HCT116 (cell line): ENCODE measurements around the gene SH3BP4.

ENCODE experiments used
- CEBPB ChIP-seq: IDR thresholded peaks from 2 replicates; pipeline ENCODE4 v1.6.1; 2012; ENCODE audit warnings: low read depth
- CTCF ChIP-seq, 3 experiments: fragments of 200-600 bp in 1 of 3; sonication (generic) in 1 of 3; IDR thresholded peaks in 2 of 3; conservative IDR thresholded peaks in 1 of 3; 2 replicates each; pipeline ENCODE4 v1.5.1; 2012 to 2017; ENCODE audit warnings: low read depth in 2 of 3, low read length in 2 of 3, antibody characterized with exemption in 1 of 3, borderline replicate concordance in 1 of 3, control low read depth in 1 of 3, mild to moderate bottlenecking in 1 of 3, mixed read lengths in 1 of 3, mixed run types in 1 of 3, moderate library complexity in 1 of 3; ENCODE audit not compliant: insufficient read depth in 1 of 3
- EZH2 ChIP-seq: fragments of 200-600 bp; sonication (generic); IDR thresholded peaks from 2 replicates; pipeline ENCODE4 v1.6.1; 2017; ENCODE audit warnings: antibody characterized with exemption, mixed run types
- POLR2A ChIP-seq: IDR thresholded peaks from 2 replicates; pipeline ENCODE4 v1.7.0; 2011; ENCODE audit warnings: borderline replicate concordance; ENCODE audit not compliant: insufficient read depth, insufficient read length; ENCODE audit errors: extremely low read depth
- POLR2AphosphoS5 ChIP-seq: IDR thresholded peaks from 2 replicates; pipeline ENCODE4 v1.6.1; 2011; ENCODE audit warnings: mild to moderate bottlenecking, low read depth, low read length, moderate library complexity
- TCF7L2 ChIP-seq: IDR thresholded peaks from 2 replicates; pipeline ENCODE4 v1.7.0; 2011; ENCODE audit warnings: borderline replicate concordance, inconsistent platforms; ENCODE audit not compliant: insufficient read depth, insufficient read length; ENCODE audit errors: extremely low read depth
- ZNF274 ChIP-seq: fragments of 200-500 bp; sonication (Bioruptor generic); IDR thresholded peaks from 2 replicates; pipeline ENCODE4 v1.6.1; 2014; ENCODE audit warnings: mild to moderate bottlenecking, low read depth, low read length, inconsistent platforms

- TF ChIP-seq CTCF (IDR thresholded peaks at IDR 0.05 in 2 of 3, conservative IDR thresholded peaks at IDR 0.05 in 1 of 3; ENCODE audit: borderline replicate concordance in 1 of 3, insufficient read depth in 1 of 3, low read depth in 2 of 3, low read length in 2 of 3) (no peak), EZH2 (no peak), CEBPB (no peak), TCF7L2 (no peak), POLR2A (no peak), ZNF274 (no peak), POLR2AphosphoS5 (no peak)
These were observed 41.7 kb downstream of the SH3BP4 start for GRCh38 chr2:234993541-234993981.
